OCI-LY1 (cell line): ENCODE data around the gene CCDC7.
A peak's percentile ranks its signal among the peaks of the same experiment; 100 is the strongest.

Source experiments
- H2AFZ ChIP-seq: fragments of 200-600 bp; sonication (generic), shearing (Covaris generic); 2 replicates; pipeline ENCODE4 v1.6.0; 2014; ENCODE audit warnings: antibody characterized with exemption, mild to moderate bottlenecking, low read length
- H3F3A ChIP-seq: fragments of 200-600 bp; sonication (generic), shearing (Covaris generic); 2 replicates; pipeline ENCODE4 v1.6.0; 2014; ENCODE audit warnings: mild to moderate bottlenecking, antibody characterized with exemption, low read length, moderate library complexity; ENCODE audit not compliant: insufficient read depth
- H3K27ac ChIP-seq: fragments of 200-600 bp; sonication (generic); 2 replicates; pipeline ENCODE4 v1.5.1; 2014; ENCODE audit warnings: low read length, mixed run types, mild to moderate bottlenecking, low read depth; ENCODE audit not compliant: poor library complexity, severe bottlenecking
- H3K27me3 ChIP-seq: fragments of 200-600 bp; sonication (generic); 2 replicates; pipeline ENCODE4 v1.6.0; 2014; ENCODE audit warnings: antibody characterized with exemption, mild to moderate bottlenecking, low read length, moderate library complexity; ENCODE audit not compliant: insufficient read depth
- H3K36me3 ChIP-seq: fragments of 200-600 bp; sonication (generic); 2 replicates; pipeline ENCODE4 v1.6.1; 2014; ENCODE audit warnings: mild to moderate bottlenecking, antibody characterized with exemption, low read length, moderate library complexity, mixed read lengths; ENCODE audit not compliant: insufficient read depth
- H3K4me1 ChIP-seq: fragments of 200-600 bp; sonication (generic); 2 replicates; pipeline ENCODE4 v1.5.1; 2014; ENCODE audit warnings: mild to moderate bottlenecking, low read length, moderate library complexity; ENCODE audit not compliant: insufficient read depth, severe bottlenecking
- H3K4me2 ChIP-seq: fragments of 200-600 bp; sonication (generic), shearing (Covaris generic); 2 replicates; pipeline ENCODE4 v1.6.1; 2014; ENCODE audit warnings: low read length
- H3K4me3 ChIP-seq: fragments of 200-600 bp; sonication (generic); 2 replicates; pipeline ENCODE4 v1.5.1; 2014; ENCODE audit warnings: low read length, low read depth, mild to moderate bottlenecking, mixed read lengths; ENCODE audit not compliant: poor library complexity, severe bottlenecking
- H3K79me2 ChIP-seq: fragments of 200-600 bp; shearing (Covaris generic); 2 replicates; pipeline ENCODE4 v1.6.1; 2016; ENCODE audit warnings: mixed run types, low read length, mixed read lengths; ENCODE audit not compliant: insufficient read depth
- H3K9ac ChIP-seq: fragments of 200-600 bp; sonication (generic), shearing (Covaris generic); 2 replicates; pipeline ENCODE4 v1.6.1; 2014; ENCODE audit warnings: mild to moderate bottlenecking, low read length, mixed read lengths
- H3K9me2 ChIP-seq: fragments of 200-600 bp; sonication (generic), shearing (Covaris generic); 2 replicates; pipeline ENCODE4 v1.6.1; 2014; ENCODE audit warnings: low read depth, mild to moderate bottlenecking, low read length, mixed read lengths
- H3K9me3 ChIP-seq: fragments of 200-600 bp; shearing (Covaris generic); 2 replicates; pipeline ENCODE4 v1.6.1; 2014; ENCODE audit warnings: low read length, mixed read lengths
- H4K20me1 ChIP-seq: fragments of 200-600 bp; sonication (generic), shearing (Covaris generic); 2 replicates; pipeline ENCODE4 v1.6.0; 2016; ENCODE audit warnings: mild to moderate bottlenecking, low read length; ENCODE audit not compliant: insufficient read depth
- CTCF ChIP-seq: fragments of 200-600 bp; sonication (generic), shearing (Covaris generic); IDR thresholded peaks from 2 replicates; pipeline ENCODE4 v1.5.1; 2017; ENCODE audit warnings: mild to moderate bottlenecking, antibody characterized with exemption, low read length, moderate library complexity, mixed read lengths
- EZH2 ChIP-seq: fragments of 200-600 bp; sonication (generic), shearing (Covaris generic); IDR thresholded peaks from 2 replicates; pipeline ENCODE4 v1.8.0; 2017; ENCODE audit warnings: borderline replicate concordance, mixed run types, mild to moderate bottlenecking, antibody characterized with exemption, low read length, moderate library complexity, mixed read lengths

CCDC7 gene

GRCh38 chr10:32437334-32437733, 8.6 kb upstream of the CCDC7 start:
- Histone ChIP-seq H4K20me1 (no peaks in the 10 kb centered on the region), H2AFZ (no peak overlapping the region), H3K27me3 (no peaks in the 10 kb centered on the region), H3K9me2 (no peaks in the 10 kb centered on the region), H3K36me3 (no peaks in the 10 kb centered on the region), H3K79me2 (no peaks in the 10 kb centered on the region), H3K4me2 (no peak overlapping the region), H3K9me3 (no peaks in the 10 kb centered on the region), H3F3A (no peaks in the 10 kb centered on the region), H3K27ac (no peak overlapping the region), H3K4me3 (no peak overlapping the region), H3K9ac (no peak overlapping the region), H3K4me1 (no peaks in the 10 kb centered on the region)
- TF ChIP-seq EZH2 (no peak), CTCF (no peak)

DNA sequence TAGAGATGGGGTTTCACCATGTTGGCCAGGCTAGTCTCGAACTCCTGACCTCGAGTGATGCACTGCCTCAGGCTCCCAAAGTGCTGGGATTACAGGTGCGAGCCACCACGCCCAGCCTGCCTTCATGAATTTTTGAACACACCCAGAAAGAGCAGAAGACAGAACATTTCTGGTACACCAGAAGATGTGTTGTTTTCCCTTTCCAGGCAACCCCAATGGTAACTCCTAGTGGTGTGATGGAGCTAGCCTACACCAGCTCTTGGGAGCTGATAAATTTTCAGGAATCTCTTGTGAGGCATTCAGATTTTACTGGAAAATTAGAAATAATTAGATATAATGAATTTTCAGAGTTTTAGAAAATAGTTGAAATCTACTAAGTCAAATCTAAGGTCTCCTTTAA, 904 bp upstream of the CCDC7 start:
- H4K20me1 ChIP-seq: no peaks in the 10 kb centered on the region
- 0 out of 2 replicates have a peak, but pooled peaks cover 5% of the 10 kb centered on the region for H3K9me3 ChIP-seq
- H3K9ac ChIP-seq: peak overlapping the region; percentile 97
- peak overlapping the region; percentile 69 for H3K4me2 ChIP-seq
- no peak overlapping the region for H3K27ac ChIP-seq
- no peaks in the 10 kb centered on the region for H3F3A ChIP-seq
- H3K4me3 ChIP-seq: peak overlapping the region; percentile 88
- H2AFZ ChIP-seq: no peak overlapping the region
- no peaks in the 10 kb centered on the region for H3K36me3 ChIP-seq
- no peaks in the 10 kb centered on the region for H3K79me2 ChIP-seq
- no peaks in the 10 kb centered on the region for H3K27me3 ChIP-seq
- no peak for TF ChIP-seq EZH2
- no peak for TF ChIP-seq CTCF
- peaks cover 11% of the 10 kb centered on the region for H3K4me1 ChIP-seq
- no peaks in the 10 kb centered on the region for H3K9me2 ChIP-seq

- Histone ChIP-seq H3K4me1 (peaks cover 11% of the 10 kb centered on the region), H3K79me2 (no peaks in the 10 kb centered on the region), H3F3A (no peaks in the 10 kb centered on the region), H2AFZ (peak overlapping the region; percentile 87), H3K27me3 (no peaks in the 10 kb centered on the region), H3K27ac (peak overlapping the region; percentile 78), H3K9me2 (no peaks in the 10 kb centered on the region), H3K4me2 (peak overlapping the region; percentile 85), H3K9me3 (0 out of 2 replicates have a peak, but pooled peaks cover 5% of the 10 kb centered on the region), H3K4me3 (peak overlapping the region; percentile 88), H3K9ac (peak overlapping the region; percentile 97), H3K36me3 (peaks cover 4% of the 10 kb centered on the region; the same call in 1 of the 2 replicates), H4K20me1 (no peaks in the 10 kb centered on the region)
- TF ChIP-seq EZH2: no peak
- no peak for TF ChIP-seq CTCF
Measured at GRCh38 chr10:32446536-32447406, 831 bp downstream of the CCDC7 start.
